OCI-LY7 (cell line): ENCODE results near the gene ZNFX1. TPM values are rescaled to one million over a fixed set of nuclear protein-coding genes. Genes with fewer than 3 reads are reported as not detected.
"Not testable (repeated sequence)": the region's sequence is repeated elsewhere in the genome, so short reads cannot be mapped to it uniquely, and the experiment has no call there.

Experiments
- BruUV-seq: library from RNA; stranded (reverse); fragments of 400-500 nt; replicated peaks from 2 replicates; lab custom pipeline; 2021; lab: Mats Ljungman, UMichigan
- CTCF ChIA-PET: fragments of 300-600 bp; sonication (Branson Sonifier 250); formaldehyde crosslinking; loops from one replicate; lab custom pipeline; 2022; ENCODE audit warnings: antibody characterized with exemption; ENCODE audit not compliant: unreplicated experiment; lab: Charles Lee
- POLR2A ChIA-PET: fragments of 300-600 bp; sonication (Branson Sonifier 250); formaldehyde crosslinking; loops from one replicate; lab custom pipeline; 2022; ENCODE audit warnings: antibody characterized with exemption; lab: Charles Lee
- DNase-seq: peaks from one replicate; pipeline ENCODE4 v3.0.0-alpha.2; 2015; ENCODE audit warnings: low spot score
- H2AFZ ChIP-seq: fragments of 200-600 bp; sonication (generic), shearing (Covaris generic); 2 replicates; pipeline ENCODE4 v1.6.1; 2014; ENCODE audit warnings: mild to moderate bottlenecking, antibody characterized with exemption, low read length, moderate library complexity
- H3K27ac ChIP-seq: fragments of 200-600 bp; sonication (generic); 2 replicates; pipeline ENCODE4 v1.5.1; 2014; ENCODE audit warnings: mixed run types, low read depth, mild to moderate bottlenecking, moderate library complexity, low read length, inconsistent platforms; ENCODE audit not compliant: poor library complexity, severe bottlenecking
- H3K36me3 ChIP-seq: fragments of 200-600 bp; sonication (generic); 2 replicates; pipeline ENCODE4 v1.6.1; 2014; ENCODE audit warnings: mild to moderate bottlenecking, antibody characterized with exemption, low read length, moderate library complexity, mixed read lengths; ENCODE audit not compliant: insufficient read depth
- H3K4me1 ChIP-seq: fragments of 200-600 bp; sonication (generic); 2 replicates; pipeline ENCODE4 v1.5.1; 2014; ENCODE audit warnings: mild to moderate bottlenecking, low read length; ENCODE audit not compliant: insufficient read depth, poor library complexity, severe bottlenecking
- H3K4me2 ChIP-seq: fragments of 200-600 bp; sonication (generic); 2 replicates; pipeline ENCODE4 v1.6.1; 2014; ENCODE audit warnings: mild to moderate bottlenecking, low read length
- H3K4me3 ChIP-seq: fragments of 200-600 bp; sonication (generic); 2 replicates; pipeline ENCODE4 v1.5.1; 2014; ENCODE audit warnings: mild to moderate bottlenecking, low read depth, low read length; ENCODE audit not compliant: poor library complexity, severe bottlenecking
- H3K79me2 ChIP-seq: fragments of 200-600 bp; sonication (generic); 2 replicates; pipeline ENCODE4 v1.6.1; 2016; ENCODE audit warnings: low read depth, mild to moderate bottlenecking, low read length, moderate library complexity, mixed read lengths; ENCODE audit not compliant: insufficient read depth
- H3K9me2 ChIP-seq: fragments of 200-600 bp; sonication (generic); 2 replicates; pipeline ENCODE4 v1.6.1; 2016; ENCODE audit warnings: mild to moderate bottlenecking, low read length, mixed read lengths; ENCODE audit not compliant: insufficient read depth
- H3K9me3 ChIP-seq: fragments of 200-600 bp; sonication (generic); 2 replicates; pipeline ENCODE4 v1.6.1; 2014; ENCODE audit warnings: mild to moderate bottlenecking, mixed run types, low read length, mixed read lengths
- H4K20me1 ChIP-seq: fragments of 200-600 bp; sonication (generic); 2 replicates; pipeline ENCODE4 v1.6.1; 2014; ENCODE audit warnings: mild to moderate bottlenecking, antibody characterized with exemption, low read length, moderate library complexity, mixed read lengths; ENCODE audit not compliant: insufficient read depth
- CTCF ChIP-seq: fragments of 200-600 bp; sonication (generic); conservative IDR thresholded peaks from 2 replicates; pipeline ENCODE4 v1.5.1; 2014; ENCODE audit warnings: mild to moderate bottlenecking, antibody characterized with exemption, low read length, moderate library complexity, mixed read lengths
- EZH2phosphoT487 ChIP-seq: fragments of 200-600 bp; sonication (generic); IDR thresholded peaks from 2 replicates; pipeline ENCODE4 v1.6.1; 2018; ENCODE audit warnings: low read depth, borderline replicate concordance, mild to moderate bottlenecking, mixed run types, antibody characterized with exemption, low read length, moderate library complexity, mixed read lengths
- intact Hi-C: fragments of 100-400 bp; cut with micrococcal nuclease; formaldehyde crosslinking; loops from one replicate; pipeline ENCODE4 v1.10.0; 2022; ENCODE audit not compliant: unreplicated experiment
- total RNA-seq, 2 experiments: library from RNA; depleted of rRNA in 1 of 2; stranded (reverse); fragments of >200 nt in 1 of 2; shearing (Covaris generic) in 1 of 2; gene quantifications; 2 replicates each; pipeline ENCODE4 v1.2.3, GENCODE V29; 2014 to 2022

Gene ZNFX1
- total RNA-seq, 2 experiments from 2014 or later = 15.1 to 17.6 TPM

- no peak overlapping the region for H3K4me2 ChIP-seq
- ChIA-PET CTCF (no interaction called here), POLR2A (no interaction called here)
- no peak for DNase-seq
- no peaks in the 10 kb centered on the region for H3K36me3 ChIP-seq
- intact Hi-C loops = no loop called here
- no peaks in the 10 kb centered on the region for H4K20me1 ChIP-seq
- no peaks in the 10 kb centered on the region for H3K9me3 ChIP-seq
- no peak overlapping the region for H2AFZ ChIP-seq
- BruUV-seq = no TSS peak
- H3K9me2 ChIP-seq = no peaks in the 10 kb centered on the region
- no peak for TF ChIP-seq CTCF
- no peak for TF ChIP-seq EZH2phosphoT487
- no peaks in the 10 kb centered on the region for H3K4me1 ChIP-seq
- H3K27ac ChIP-seq = no peak overlapping the region
- no peak overlapping the region for H3K4me3 ChIP-seq
- H3K79me2 ChIP-seq = no peaks in the 10 kb centered on the region
Observed at GRCh38 chr20:49316704-49317103, 38.8 kb upstream of the ZNFX1 start.

- H3K4me3 ChIP-seq = no peak overlapping the region
- intact Hi-C loops = no loop called here
- H4K20me1 ChIP-seq = no peaks in the 10 kb centered on the region
- no peak overlapping the region for H3K4me2 ChIP-seq
- ChIA-PET POLR2A (no interaction called here), CTCF (no interaction called here)
- no peaks in the 10 kb centered on the region for H3K4me1 ChIP-seq
- no peaks in the 10 kb centered on the region for H3K79me2 ChIP-seq
- H3K9me2 ChIP-seq = no peaks in the 10 kb centered on the region
- no peak overlapping the region for H3K27ac ChIP-seq
- no peak for TF ChIP-seq EZH2phosphoT487
- TF ChIP-seq CTCF = no peak
- BruUV-seq = no TSS peak
- H3K9me3 ChIP-seq = no peaks in the 10 kb centered on the region
- no peak for DNase-seq
- no peak overlapping the region for H2AFZ ChIP-seq
- no peaks in the 10 kb centered on the region for H3K36me3 ChIP-seq
Observed at GRCh38 chr20:49315580-49315979, 37.7 kb upstream of the ZNFX1 start.

- BruUV-seq, H3K9me3 ChIP-seq, H3K27ac ChIP-seq, H3K4me3 ChIP-seq, H3K79me2 ChIP-seq, CTCF ChIA-PET, H3K4me1 ChIP-seq, H4K20me1 ChIP-seq, H3K4me2 ChIP-seq, DNase-seq, H3K9me2 ChIP-seq, H3K36me3 ChIP-seq, H2AFZ ChIP-seq, intact Hi-C loops: not testable (repeated sequence)
- POLR2A ChIA-PET = interaction anchor here (0.6 to 1.3 kb wide), 2 partner anchors 9 to 98 kb away, joined by 3 to 5 read pairs; no protein-coding TSS in a partner anchor
Observed at GRCh38 chr20:49314052-49314451, 36.2 kb upstream of the ZNFX1 start.
